H1 (cell line): ENCODE results near the gene UIMC1. TPM values are rescaled to one million over a fixed set of nuclear protein-coding genes. Genes with fewer than 3 reads are reported as not detected.
"Not testable (repeated sequence)": the region's sequence is repeated elsewhere in the genome, so short reads cannot be mapped to it uniquely, and the experiment has no call there.

Source experiments
- CTCF ChIA-PET: fragments of 300-600 bp; sonication (Branson Sonifier 250); formaldehyde crosslinking; loops from one replicate; lab custom pipeline; 2021; ENCODE audit not compliant: partially characterized antibody; lab: Charles Lee
- POLR2A ChIA-PET: fragments of 300-600 bp; sonication (Branson Sonifier 250); formaldehyde crosslinking; loops from one replicate; lab custom pipeline; 2021; ENCODE audit warnings: inconsistent platforms; ENCODE audit not compliant: partially characterized antibody; lab: Charles Lee
- DNase-seq, 2 experiments: peaks; one replicate each; pipeline versions ENCODE4 v3.0.0 to v3.0.0-alpha.2; 2010 to 2022; ENCODE audit warnings: low spot score in 2 of 2, low read depth in 1 of 2, mixed read lengths in 1 of 2
- FAIRE-seq: peaks from 2 replicates; lab custom pipeline; 2011; peaks lifted over from hg19 to GRCh38; lab: Jason Lieb, UNC
- H2AFZ ChIP-seq: 2 replicates; pipeline ENCODE4 v1.8.1; 2012; ENCODE audit warnings: low read length, inconsistent platforms
- H2AK5ac ChIP-seq: 2 replicates; pipeline ENCODE4 v1.6.1; 2013; ENCODE audit warnings: low read depth, low read length
- H2BK120ac ChIP-seq: replicated peaks from 2 replicates; pipeline ENCODE3; 2013; ENCODE audit warnings: low read depth, low read length, inconsistent platforms
- H2BK12ac ChIP-seq: 2 replicates; pipeline ENCODE4 v1.6.1; 2013; ENCODE audit warnings: low read depth, low read length
- H2BK15ac ChIP-seq: 2 replicates; pipeline ENCODE4 v1.6.1; 2013; ENCODE audit warnings: low read length
- H2BK20ac ChIP-seq: 2 replicates; pipeline ENCODE4 v1.6.1; 2013; ENCODE audit warnings: low read length
- H2BK5ac ChIP-seq: 2 replicates; pipeline ENCODE4 v1.6.1; 2013; ENCODE audit warnings: low read depth, low read length
- H3K14ac ChIP-seq: 2 replicates; pipeline ENCODE4 v1.6.1; 2013; ENCODE audit warnings: inconsistent platforms; ENCODE audit not compliant: insufficient read length
- H3K18ac ChIP-seq: 2 replicates; pipeline ENCODE4 v1.6.1; 2013; ENCODE audit warnings: low read length; ENCODE audit errors: extremely low read depth
- H3K23ac ChIP-seq: 2 replicates; pipeline ENCODE4 v1.6.1; 2013; ENCODE audit warnings: inconsistent platforms; ENCODE audit not compliant: insufficient read length
- H3K23me2 ChIP-seq: 2 replicates; pipeline ENCODE4 v1.6.1; 2013; ENCODE audit warnings: low read depth, low read length
- H3K27ac ChIP-seq: 2 replicates; pipeline ENCODE4 v1.6.1; 2011; ENCODE audit warnings: low read depth, low read length, inconsistent platforms
- H3K27me3 ChIP-seq, 4 experiments: replicated peaks in 1 of 4; 1 replicate in 1 of 4; 2 replicates in 3 of 4; pipeline versions ENCODE4 v1.6.1 to v1.8.1; 2011 to 2013; ENCODE audit warnings: low read length in 3 of 4, mild to moderate bottlenecking in 3 of 4, inconsistent platforms in 2 of 4, mixed read lengths in 2 of 4, moderate library complexity in 1 of 4; ENCODE audit not compliant: control insufficient read depth in 3 of 4, insufficient read depth in 3 of 4; ENCODE audit errors: extremely low read depth in 1 of 4
- H3K36me3 ChIP-seq, 4 experiments: 2 replicates each; pipeline versions ENCODE4 v1.6.1 to v1.8.1; 2011 to 2013; ENCODE audit warnings: mild to moderate bottlenecking in 4 of 4, low read length in 3 of 4, moderate library complexity in 2 of 4, control low read depth in 1 of 4, inconsistent platforms in 1 of 4; ENCODE audit not compliant: insufficient read depth in 4 of 4, control insufficient read depth in 2 of 4
- H3K4ac ChIP-seq: replicated peaks from 2 replicates; pipeline ENCODE3; 2013; ENCODE audit warnings: low read length, low read depth, mixed read lengths, inconsistent platforms; ENCODE audit not compliant: insufficient read length
- H3K4me1 ChIP-seq, 4 experiments: replicated peaks in 1 of 4; 1 replicate in 1 of 4; 2 replicates in 3 of 4; pipeline versions ENCODE4 v1.6.1 to v1.8.1; 2011 to 2013; ENCODE audit warnings: low read length in 3 of 4, inconsistent platforms in 2 of 4, mixed read lengths in 1 of 4; ENCODE audit not compliant: insufficient read depth in 4 of 4, control insufficient read depth in 3 of 4
- H3K4me2 ChIP-seq, 2 experiments: 2 replicates each; pipeline versions ENCODE4 v1.6.1 to v1.8.1; 2011 to 2013; ENCODE audit warnings: low read depth in 2 of 2, low read length in 2 of 2, control low read depth in 1 of 2, inconsistent platforms in 1 of 2, mild to moderate bottlenecking in 1 of 2; ENCODE audit not compliant: insufficient read depth in 1 of 2
- H3K4me3 ChIP-seq, 4 experiments: fragments of 200-600, 300-600 bp in 1 of 4; sonication (generic), shearing (Covaris generic), sonication (Bioruptor Twin) in 1 of 4; 2 replicates each; pipeline versions ENCODE4 v1.5.1 to v1.8.1; 2011 to 2016; ENCODE audit warnings: low read length in 4 of 4, low read depth in 3 of 4, control low read depth in 2 of 4, inconsistent platforms in 2 of 4, mild to moderate bottlenecking in 2 of 4, mixed read lengths in 1 of 4, moderate library complexity in 1 of 4; ENCODE audit not compliant: insufficient read depth in 2 of 4; ENCODE audit errors: extremely low read depth in 1 of 4
- H3K56ac ChIP-seq: replicated peaks from 2 replicates; pipeline ENCODE3; 2013; ENCODE audit warnings: low read depth, mild to moderate bottlenecking, mixed read lengths, low read length, inconsistent platforms; ENCODE audit not compliant: insufficient read length
- H3K79me1 ChIP-seq: 2 replicates; pipeline ENCODE4 v1.6.1; 2013; ENCODE audit warnings: low read depth, low read length, control low read depth
- H3K79me2 ChIP-seq, 2 experiments: 2 replicates each; pipeline versions ENCODE4 v1.6.1 to v1.8.1; 2012 to 2013; ENCODE audit warnings: low read length in 2 of 2, mild to moderate bottlenecking in 2 of 2, inconsistent platforms in 1 of 2; ENCODE audit not compliant: insufficient read depth in 2 of 2, control insufficient read depth in 1 of 2
- H3K9ac ChIP-seq, 4 experiments: replicated peaks in 1 of 4; 1 replicate in 1 of 4; 2 replicates in 3 of 4; pipeline versions ENCODE4 v1.6.1 to v1.8.1; 2011 to 2013; ENCODE audit warnings: low read depth in 3 of 4, low read length in 3 of 4, control low read depth in 2 of 4, mild to moderate bottlenecking in 2 of 4, moderate library complexity in 2 of 4, inconsistent platforms in 1 of 4; ENCODE audit errors: extremely low read depth in 1 of 4
- H3K9me3 ChIP-seq, 2 experiments: 2 replicates each; pipeline versions ENCODE4 v1.6.1 to v1.8.1; 2012 to 2013; ENCODE audit warnings: mild to moderate bottlenecking in 2 of 2, moderate library complexity in 2 of 2, control low read depth in 1 of 2, inconsistent platforms in 1 of 2, low read depth in 1 of 2, low read length in 1 of 2, mixed read lengths in 1 of 2; ENCODE audit not compliant: insufficient read depth in 2 of 2
- H4K20me1 ChIP-seq, 2 experiments: replicated peaks in 1 of 2; 2 replicates each; pipeline versions ENCODE3 to v1.8.1; 2011 to 2013; ENCODE audit warnings: inconsistent platforms in 2 of 2, low read length in 2 of 2, mild to moderate bottlenecking in 1 of 2; ENCODE audit not compliant: insufficient read depth in 2 of 2, control insufficient read depth in 1 of 2
- H4K5ac ChIP-seq: 2 replicates; pipeline ENCODE4 v1.6.1; 2013; ENCODE audit warnings: low read length, low read depth, mixed read lengths, inconsistent platforms; ENCODE audit not compliant: insufficient read length
- H4K8ac ChIP-seq: 2 replicates; pipeline ENCODE4 v1.8.0; 2013; ENCODE audit warnings: mild to moderate bottlenecking, moderate library complexity, low read length, inconsistent platforms; ENCODE audit not compliant: insufficient read depth; ENCODE audit errors: extremely low read depth
- H4K91ac ChIP-seq: replicated peaks from 2 replicates; pipeline ENCODE3; 2013; ENCODE audit warnings: low read length, mixed read lengths, inconsistent platforms; ENCODE audit not compliant: insufficient read length
- polyA plus RNA-seq, 7 experiments: library from polyadenylated mRNA; depleted of rRNA in 3 of 7; stranded (reverse) in 5 of 7; unstranded in 2 of 7; fragments of >200 nt in 5 of 7; fragments of 200-250 nt in 2 of 7; gene quantifications; 1 replicate in 5 of 7; 2 replicates in 1 of 7; 4 replicates in 1 of 7; pipeline versions ENCODE4 v1.2.1 to v1.2.3, GENCODE V29; 2011 to 2013; ENCODE audit warnings: missing spikeins in 2 of 7, mixed read lengths in 2 of 7
- total RNA-seq: library from RNA; stranded (reverse); fragmentation: NEBNext Ultra II Directional; extraction: Animal tissue kit (Norgen Biotek cat#: 25700); gene quantifications from 2 replicates; pipeline ENCODE4 v1.2.1, GENCODE V29; 2021

The UIMC1 gene
- total and polyA plus RNA-seq, 2 of the 8 experiments (the other 6 are each of a cell fraction or from before 2014, with no cell fraction given): 12.8 to 43.7 TPM

GRCh38 chr5:176999526-176999925 lies 7.1 kb downstream of the UIMC1 start:
- FAIRE-seq, H4K20me1 ChIP-seq, H3K79me1 ChIP-seq, CTCF ChIA-PET, H3K14ac ChIP-seq, H3K56ac ChIP-seq, H2BK12ac ChIP-seq, H2AK5ac ChIP-seq, H2BK15ac ChIP-seq, H4K91ac ChIP-seq, H3K27ac ChIP-seq, DNase-seq, H3K4me1 ChIP-seq, H4K5ac ChIP-seq, H3K4me3 ChIP-seq, H3K9ac ChIP-seq, H3K9me3 ChIP-seq, H3K23me2 ChIP-seq, H3K36me3 ChIP-seq, H3K4me2 ChIP-seq, H3K23ac ChIP-seq, H3K18ac ChIP-seq, H4K8ac ChIP-seq, H2AFZ ChIP-seq, H3K4ac ChIP-seq, H2BK5ac ChIP-seq, H2BK120ac ChIP-seq, H2BK20ac ChIP-seq, H3K27me3 ChIP-seq: not testable (repeated sequence)
- POLR2A ChIA-PET: interaction anchor here (0.6 kb wide), 1 partner anchor 40 kb away, joined by 3 read pairs; no protein-coding TSS in a partner anchor
- H3K79me2 ChIP-seq: peaks cover 31 to 98% of the 10 kb centered on the region in 2 experiments
